Gastroesophageal sphincter (tissue), 4 donors: ENCODE data around the gene SMS. TPM values are rescaled to one million over a fixed set of nuclear protein-coding genes. Genes with fewer than 3 reads are reported as not detected.

Source experiments
- ATAC-seq: fragments of 150-250 bp; one replicate; pipeline ENCODE4 v1.9.1; 2016; ENCODE audit warnings: mild to moderate bottlenecking, moderate library complexity
- H3K27ac ChIP-seq, 4 donors: fragments of 200-600 bp; sonication (generic) in 3 of 4; 1 replicate in 3 of 4; 2 replicates in 1 of 4; pipeline ENCODE4 v1.5.1; 2016 to 2019
- H3K27me3 ChIP-seq: fragments of 200-600 bp; sonication (generic); one replicate; pipeline ENCODE4 v1.5.1; 2019
- H3K36me3 ChIP-seq, 2 donors: fragments of 200-600 bp; sonication (generic); one replicate each; pipeline ENCODE4 v1.5.1; 2019; ENCODE audit warnings: control low read depth in 1 of 2
- H3K4me1 ChIP-seq, 3 donors: fragments of 200-600 bp; sonication (generic); 1 replicate in 2 of 3; 2 replicates in 1 of 3; pipeline ENCODE4 v1.5.1; 2016 to 2019; ENCODE audit warnings: control low read depth in 2 of 3
- H3K4me3 ChIP-seq, 2 donors: fragments of 200-600 bp; sonication (generic); one replicate each; pipeline ENCODE4 v1.5.1; 2019; ENCODE audit warnings: mild to moderate bottlenecking in 1 of 2, moderate library complexity in 1 of 2
- H3K9me3 ChIP-seq, 3 donors: fragments of 200-600 bp; sonication (generic); one replicate each; pipeline ENCODE4 v1.5.1; 2017 to 2019; ENCODE audit warnings: control low read depth in 2 of 3
- EP300 ChIP-seq: sonication (generic); formaldehyde crosslinking; IDR thresholded peaks from one replicate; pipeline ENCODE4 v1.6.1; 2017; ENCODE audit warnings: antibody characterized with exemption, mild to moderate bottlenecking
- POLR2A ChIP-seq, 2 donors: fragments of 450-650 bp; IDR thresholded peaks; one replicate each; pipeline ENCODE4 v1.6.1; 2017; ENCODE audit warnings: antibody characterized with exemption in 2 of 2, mild to moderate bottlenecking in 2 of 2, moderate library complexity in 1 of 2
- POLR2AphosphoS5 ChIP-seq: sonication (generic); formaldehyde crosslinking; IDR thresholded peaks from one replicate; pipeline ENCODE4 v1.6.1; 2017; ENCODE audit warnings: antibody characterized with exemption
- WGBS, 2 donors: methylation state at CpG; one replicate each; pipeline ENCODE4 v1.1.5; 2018; ENCODE audit warnings: low coverage in 1 of 2; 5-methylcytosine and 5-hydroxymethylcytosine counted together
- total RNA-seq, 4 donors: library from RNA; depleted of rRNA; stranded (reverse); fragments of >200 nt; gene quantifications; one replicate each; pipeline ENCODE4 v1.1.0, GENCODE V29; 2016
- TF ChIP-seq, protein P1 (sequence below), 4 experiments: fragments of 200-600 bp in 2 of 4; fragments of 450-650 bp in 2 of 4; sonication (generic) in 1 of 4; IDR thresholded peaks; one replicate each; pipeline ENCODE4 v1.5.1; 2017 to 2019; ENCODE audit warnings: antibody characterized with exemption in 4 of 4, mild to moderate bottlenecking in 2 of 4, moderate library complexity in 2 of 4

The SMS gene
- total RNA-seq, 4 donors from 2014 or later: 77.7 to 85.5 (median 83.6) TPM

DNA sequence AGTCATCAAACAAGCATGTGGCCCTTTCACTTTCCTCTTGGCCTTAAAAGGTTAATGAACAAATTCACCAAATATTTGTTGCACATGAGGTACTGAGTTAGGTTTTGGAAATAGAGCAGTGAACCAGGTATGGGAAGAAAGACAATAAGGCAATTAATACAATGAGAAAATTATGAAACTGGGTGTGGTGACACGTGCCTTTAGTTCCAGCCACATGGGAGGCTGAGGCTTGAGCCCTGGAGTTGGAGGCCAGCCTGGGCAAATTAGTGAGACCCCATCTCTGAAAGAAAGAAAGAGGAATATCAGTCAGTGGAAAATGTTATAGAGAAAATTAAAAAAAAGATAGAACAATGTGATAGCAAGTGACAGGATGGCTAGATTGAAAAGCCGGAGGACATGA lies 99.7 kb downstream of the SMS start:
- H3K4me3 ChIP-seq: no peak overlapping the region
- H3K4me1 ChIP-seq: no peaks in the 10 kb centered on the region
- TF ChIP-seq POLR2A (IDR thresholded peaks at IDR 0.05) (no peak), POLR2AphosphoS5 (no peak), EP300 (no peak)
- TF ChIP-seq, protein P1, sequence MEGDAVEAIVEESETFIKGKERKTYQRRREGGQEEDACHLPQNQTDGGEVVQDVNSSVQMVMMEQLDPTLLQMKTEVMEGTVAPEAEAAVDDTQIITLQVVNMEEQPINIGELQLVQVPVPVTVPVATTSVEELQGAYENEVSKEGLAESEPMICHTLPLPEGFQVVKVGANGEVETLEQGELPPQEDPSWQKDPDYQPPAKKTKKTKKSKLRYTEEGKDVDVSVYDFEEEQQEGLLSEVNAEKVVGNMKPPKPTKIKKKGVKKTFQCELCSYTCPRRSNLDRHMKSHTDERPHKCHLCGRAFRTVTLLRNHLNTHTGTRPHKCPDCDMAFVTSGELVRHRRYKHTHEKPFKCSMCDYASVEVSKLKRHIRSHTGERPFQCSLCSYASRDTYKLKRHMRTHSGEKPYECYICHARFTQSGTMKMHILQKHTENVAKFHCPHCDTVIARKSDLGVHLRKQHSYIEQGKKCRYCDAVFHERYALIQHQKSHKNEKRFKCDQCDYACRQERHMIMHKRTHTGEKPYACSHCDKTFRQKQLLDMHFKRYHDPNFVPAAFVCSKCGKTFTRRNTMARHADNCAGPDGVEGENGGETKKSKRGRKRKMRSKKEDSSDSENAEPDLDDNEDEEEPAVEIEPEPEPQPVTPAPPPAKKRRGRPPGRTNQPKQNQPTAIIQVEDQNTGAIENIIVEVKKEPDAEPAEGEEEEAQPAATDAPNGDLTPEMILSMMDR (IDR thresholded peaks at IDR 0.05): no peak
- 100% methylated on average over 1 of the region's 2 CpGs for WGBS, 2 donors
- H3K36me3 ChIP-seq: no peaks in the 10 kb centered on the region
- no peaks in the 10 kb centered on the region for H3K9me3 ChIP-seq
- ATAC-seq: no peak
- no peak overlapping the region for H3K27ac ChIP-seq
- no peaks in the 10 kb centered on the region for H3K27me3 ChIP-seq

- no peaks in the 10 kb centered on the region for H3K9me3 ChIP-seq
- H3K4me3 ChIP-seq: no peak overlapping the region
- no peaks in the 10 kb centered on the region for H3K4me1 ChIP-seq
- no peaks in the 10 kb centered on the region for H3K27me3 ChIP-seq
- TF ChIP-seq, protein P1 (IDR thresholded peaks at IDR 0.05): no peak
- ATAC-seq: no peak
- WGBS, 2 donors: 83 to 90% methylated on average over 1 to 10 of the region's 11 CpGs
- no peaks in the 10 kb centered on the region for H3K36me3 ChIP-seq
- H3K27ac ChIP-seq: no peak overlapping the region
Observed at GRCh38 chrX:22041907-22042530, 101.5 kb downstream of the SMS start.

GRCh38 chrX:22043872-22044271 lies 103.4 kb downstream of the SMS start:
- TF ChIP-seq POLR2A (IDR thresholded peaks at IDR 0.05): no peak
- no peak for TF ChIP-seq EP300
- TF ChIP-seq, protein P1 (IDR thresholded peaks at IDR 0.05): no peak
- no peak for TF ChIP-seq POLR2AphosphoS5
- no peaks in the 10 kb centered on the region for H3K27me3 ChIP-seq
- no peak for ATAC-seq
- no peak overlapping the region for H3K27ac ChIP-seq
- H3K4me3 ChIP-seq: no peak overlapping the region
- 45 to 90% methylated on average over 2 to 4 of the region's 4 CpGs for WGBS, 2 donors
- H3K36me3 ChIP-seq: no peaks in the 10 kb centered on the region
- no peaks in the 10 kb centered on the region for H3K9me3 ChIP-seq
- no peaks in the 10 kb centered on the region for H3K4me1 ChIP-seq

Other genes with a start within 250 kb of the SMS start
- gene SMPX, start 182.6 kb upstream of the SMS start, total RNA-seq: 10 to 100 TPM; 14.8 to 32.5 (median 29.0) TPM
- 10 to 100 TPM in 2 of 4 donors, 1 to 10 TPM in 2; 7.7 to 13.5 (median 10.1) TPM for gene MBTPS2, start 101.1 kb upstream of the SMS start, total RNA-seq
- 1 to 10 TPM in 3 of 4 donors, under 1 TPM in 1; 0.42 to 2.4 (median 1.7) TPM for gene YY2, start 84.7 kb upstream of the SMS start, total RNA-seq
- gene PHEX, start 91.6 kb downstream of the SMS start, total RNA-seq: 1 to 10 TPM in 1 of 4 donors, under 1 TPM in 3; 0.40 to 1.1 (median 0.67) TPM